Chondrocyte (in vitro differentiated cells): ENCODE results near the gene SLC16A9. TPM values are rescaled to one million over a fixed set of nuclear protein-coding genes. Genes with fewer than 3 reads are reported as not detected.

Experiments
- DNase-seq: peaks from one replicate; pipeline ENCODE4 v3.0.0; 2021; ENCODE audit warnings: mixed read lengths, low spot score
- H3K27ac Mint-ChIP-seq: one replicate; pipeline ENCODE4 v1.8.0; 2021; ENCODE audit warnings: mild to moderate bottlenecking, moderate library complexity, mixed read lengths; ENCODE audit not compliant: unreplicated experiment
- H3K27me3 Mint-ChIP-seq: 2 replicates; pipeline ENCODE4 v1.8.0; 2021; ENCODE audit warnings: low read depth, mixed read lengths
- H3K36me3 Mint-ChIP-seq: 2 replicates; pipeline ENCODE4 v1.8.0; 2021; ENCODE audit warnings: low read depth, mixed read lengths
- H3K4me1 Mint-ChIP-seq: 2 replicates; pipeline ENCODE4 v1.8.0; 2021; ENCODE audit warnings: low read depth, mild to moderate bottlenecking, mixed read lengths
- H3K4me3 Mint-ChIP-seq: one replicate; pipeline ENCODE4 v1.8.0; 2021; ENCODE audit warnings: mild to moderate bottlenecking, moderate library complexity, mixed read lengths; ENCODE audit not compliant: unreplicated experiment
- H3K9me3 Mint-ChIP-seq: 2 replicates; pipeline ENCODE4 v1.8.0; 2021; ENCODE audit warnings: low read depth, mixed read lengths
- total RNA-seq: library from RNA; stranded (reverse); gene quantifications from 3 replicates; pipeline ENCODE4 v1.2.1, GENCODE V29; 2021
- TF ChIP-seq, protein P1 (sequence below): fragments of 200-600 bp; sonication (generic); IDR thresholded peaks from 2 replicates; pipeline ENCODE4 v1.5.0; 2021; ENCODE audit warnings: antibody characterized with exemption, mild to moderate bottlenecking, moderate library complexity

Gene SLC16A9
- total RNA-seq, 1 donor from 2014 or later, result 1.2 TPM

DNA sequence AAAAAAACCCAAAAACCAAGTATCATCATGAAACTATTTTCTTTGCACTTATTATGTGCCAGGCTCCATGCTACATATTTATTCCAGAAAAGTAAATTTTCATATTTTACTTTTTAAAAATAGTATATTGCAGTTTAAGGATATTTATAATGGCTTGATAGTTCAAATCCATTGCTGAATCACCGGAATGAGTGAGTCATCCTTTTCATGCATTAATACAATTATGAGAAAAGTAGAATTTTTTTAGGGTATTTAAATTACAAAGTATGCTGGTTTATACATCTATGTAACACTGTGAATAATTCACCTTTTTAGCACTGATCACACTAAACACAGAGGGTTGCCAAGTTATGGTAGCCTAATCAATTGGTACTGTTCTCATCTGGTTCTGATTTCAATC is 54.3 kb downstream of the SLC16A9 start:
- H3K4me1 Mint-ChIP-seq, result peaks cover 8% of the 10 kb centered on the region
- TF ChIP-seq, protein P1, sequence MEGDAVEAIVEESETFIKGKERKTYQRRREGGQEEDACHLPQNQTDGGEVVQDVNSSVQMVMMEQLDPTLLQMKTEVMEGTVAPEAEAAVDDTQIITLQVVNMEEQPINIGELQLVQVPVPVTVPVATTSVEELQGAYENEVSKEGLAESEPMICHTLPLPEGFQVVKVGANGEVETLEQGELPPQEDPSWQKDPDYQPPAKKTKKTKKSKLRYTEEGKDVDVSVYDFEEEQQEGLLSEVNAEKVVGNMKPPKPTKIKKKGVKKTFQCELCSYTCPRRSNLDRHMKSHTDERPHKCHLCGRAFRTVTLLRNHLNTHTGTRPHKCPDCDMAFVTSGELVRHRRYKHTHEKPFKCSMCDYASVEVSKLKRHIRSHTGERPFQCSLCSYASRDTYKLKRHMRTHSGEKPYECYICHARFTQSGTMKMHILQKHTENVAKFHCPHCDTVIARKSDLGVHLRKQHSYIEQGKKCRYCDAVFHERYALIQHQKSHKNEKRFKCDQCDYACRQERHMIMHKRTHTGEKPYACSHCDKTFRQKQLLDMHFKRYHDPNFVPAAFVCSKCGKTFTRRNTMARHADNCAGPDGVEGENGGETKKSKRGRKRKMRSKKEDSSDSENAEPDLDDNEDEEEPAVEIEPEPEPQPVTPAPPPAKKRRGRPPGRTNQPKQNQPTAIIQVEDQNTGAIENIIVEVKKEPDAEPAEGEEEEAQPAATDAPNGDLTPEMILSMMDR, result no peak
- no peaks in the 10 kb centered on the region for H3K27me3 Mint-ChIP-seq
- DNase-seq, result no peak
- no peak overlapping the region for H3K27ac Mint-ChIP-seq
- H3K9me3 Mint-ChIP-seq, result peaks cover 9% of the 10 kb centered on the region
- no peak overlapping the region for H3K4me3 Mint-ChIP-seq
- peaks cover 7% of the 10 kb centered on the region for H3K36me3 Mint-ChIP-seq

DNA sequence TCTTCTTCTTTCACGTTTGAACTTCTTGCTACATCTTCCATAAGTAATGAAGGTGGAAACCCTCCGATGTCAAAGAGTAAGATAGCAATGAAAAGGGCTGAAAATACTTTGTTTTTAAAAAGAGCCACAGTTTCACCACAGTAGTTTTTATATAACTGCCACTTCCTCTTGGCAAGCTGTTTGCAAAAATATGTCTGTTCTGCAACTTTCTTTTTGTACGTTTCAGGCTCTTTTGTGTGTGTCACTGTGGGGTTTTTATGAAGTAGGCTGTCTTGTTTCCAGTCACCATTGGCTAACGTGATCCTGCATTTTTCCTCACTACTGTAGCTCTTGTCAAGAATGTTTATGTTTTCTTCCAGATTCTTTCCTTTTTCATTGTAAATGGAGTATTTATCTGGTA is 55.6 kb downstream of the SLC16A9 start:
- H3K9me3 Mint-ChIP-seq, result no peaks in the 10 kb centered on the region
- no peak overlapping the region for H3K27ac Mint-ChIP-seq

DNA sequence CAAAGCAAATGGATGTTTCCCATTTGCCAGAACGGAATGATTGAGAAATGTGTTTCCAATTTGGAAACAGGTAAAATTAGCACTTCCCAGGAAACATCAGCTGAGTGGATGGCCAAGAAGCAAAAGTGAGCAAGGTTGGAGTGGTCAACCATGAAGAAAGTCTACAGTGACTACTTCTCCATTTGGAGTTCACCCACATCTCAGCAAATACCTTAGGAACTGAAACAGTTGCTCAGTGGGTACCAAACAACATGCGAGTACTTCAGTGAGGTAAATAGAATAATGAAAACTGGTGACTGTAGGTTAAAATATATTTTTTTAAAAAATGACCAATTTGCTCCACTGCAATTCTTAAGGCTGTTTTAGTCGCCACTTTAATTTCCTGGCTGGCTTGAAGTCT is 57.7 kb downstream of the SLC16A9 start:
- Mint-ChIP-seq H3K36me3 (no peaks in the 10 kb centered on the region), H3K27ac (no peak overlapping the region), H3K27me3 (no peaks in the 10 kb centered on the region), H3K4me3 (no peak overlapping the region), H3K9me3 (no peaks in the 10 kb centered on the region), H3K4me1 (peaks cover 14% of the 10 kb centered on the region)
- no peak for DNase-seq
- TF ChIP-seq, protein P1, result no peak

More for the DNA sequence above, 55.6 kb downstream of the SLC16A9 start:
- TF ChIP-seq, protein P1, result no peak
- H3K27me3 Mint-ChIP-seq, result no peaks in the 10 kb centered on the region
- H3K4me1 Mint-ChIP-seq, result peaks cover 9% of the 10 kb centered on the region
- peak overlapping the region; percentile 5 for H3K4me3 Mint-ChIP-seq
- H3K36me3 Mint-ChIP-seq, result no peaks in the 10 kb centered on the region
- no peak for DNase-seq

DNA sequence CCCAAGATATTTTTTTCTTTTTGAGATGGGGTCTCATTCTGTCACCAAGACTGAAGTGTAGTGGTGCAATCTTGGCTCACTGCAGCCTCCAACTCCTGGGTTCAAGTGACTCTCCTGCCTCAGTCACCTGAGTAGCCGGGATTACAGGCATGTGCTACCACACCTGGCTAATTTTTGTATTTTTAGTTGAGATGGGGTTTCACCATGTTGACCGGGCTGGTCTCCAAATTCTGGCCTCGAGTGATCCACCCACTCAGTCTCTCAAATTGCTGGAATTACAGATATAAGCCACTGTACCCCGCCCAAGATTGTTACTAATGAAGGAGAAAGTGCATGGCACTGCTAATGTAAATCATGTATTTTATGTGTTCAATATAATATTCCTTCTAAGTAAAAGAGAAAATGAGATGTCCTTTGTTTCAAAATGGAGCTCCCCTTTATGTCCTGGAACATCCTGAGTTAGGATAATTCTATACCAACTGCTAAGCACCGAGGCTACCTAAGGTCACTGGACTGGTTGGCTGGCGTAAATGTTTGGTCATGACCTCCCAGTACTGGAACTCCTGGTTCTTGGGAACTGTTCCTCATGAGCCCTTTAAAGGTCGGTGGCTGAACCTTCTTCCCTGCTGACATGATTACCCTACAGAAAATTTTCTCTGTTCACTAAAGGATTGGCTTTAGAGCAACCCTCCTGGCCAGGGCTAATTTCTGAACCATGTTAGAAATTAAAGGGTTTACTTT is 59.9 kb downstream of the SLC16A9 start:
- Mint-ChIP-seq H3K4me3 (no peak overlapping the region), H3K27ac (no peak overlapping the region), H3K27me3 (no peaks in the 10 kb centered on the region), H3K36me3 (peaks cover 4% of the 10 kb centered on the region), H3K9me3 (peaks cover 11% of the 10 kb centered on the region), H3K4me1 (peaks cover 14% of the 10 kb centered on the region)
- no peak for DNase-seq
- TF ChIP-seq, protein P1, result no peak

DNA sequence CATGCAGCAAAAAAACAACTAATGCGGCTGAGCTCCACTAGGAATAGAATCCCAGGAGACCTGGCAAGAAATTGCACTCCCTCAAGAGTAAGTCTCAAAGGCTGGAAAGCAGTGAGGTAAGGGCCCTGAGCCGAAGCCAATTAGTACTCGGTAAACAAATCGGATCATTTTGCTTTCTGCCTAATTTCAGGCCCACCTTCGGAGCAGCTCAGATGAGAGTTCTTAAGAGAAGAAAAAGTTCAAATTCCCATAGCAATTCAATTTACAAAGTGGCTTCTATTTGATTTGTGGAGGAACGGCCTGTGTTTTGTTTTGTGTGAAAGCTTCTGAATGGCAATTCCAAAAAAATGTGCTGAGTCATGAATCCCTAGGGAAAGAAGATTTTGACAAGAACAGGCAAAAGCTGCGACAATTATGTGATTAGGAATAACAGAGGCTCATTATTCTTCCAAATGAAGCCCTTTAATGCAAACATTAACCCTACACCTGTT is 60.9 kb downstream of the SLC16A9 start:
- TF ChIP-seq, protein P1, result no peak
- no peaks in the 10 kb centered on the region for H3K27me3 Mint-ChIP-seq
- peaks cover 20% of the 10 kb centered on the region for H3K9me3 Mint-ChIP-seq
- peak overlapping the region; percentile 20 for H3K27ac Mint-ChIP-seq
- no peak for DNase-seq
- H3K36me3 Mint-ChIP-seq, result peaks cover 7% of the 10 kb centered on the region
- H3K4me1 Mint-ChIP-seq, result peaks cover 8% of the 10 kb centered on the region
- no peak overlapping the region for H3K4me3 Mint-ChIP-seq
